ENCODE data around the gene CRKL.

GRCh38 chr22:20992056-20992442, 74.8 kb downstream of the CRKL start:
- TF ChIP-seq CTCF (IDR thresholded peaks at IDR 0.05) (no peak), POLR2AphosphoS5 (IDR thresholded peaks at IDR 0.05) (no peak), POLR2A (IDR thresholded peaks at IDR 0.05) (no peak)
